ENCODE data around the gene PLXNC1.

DNA sequence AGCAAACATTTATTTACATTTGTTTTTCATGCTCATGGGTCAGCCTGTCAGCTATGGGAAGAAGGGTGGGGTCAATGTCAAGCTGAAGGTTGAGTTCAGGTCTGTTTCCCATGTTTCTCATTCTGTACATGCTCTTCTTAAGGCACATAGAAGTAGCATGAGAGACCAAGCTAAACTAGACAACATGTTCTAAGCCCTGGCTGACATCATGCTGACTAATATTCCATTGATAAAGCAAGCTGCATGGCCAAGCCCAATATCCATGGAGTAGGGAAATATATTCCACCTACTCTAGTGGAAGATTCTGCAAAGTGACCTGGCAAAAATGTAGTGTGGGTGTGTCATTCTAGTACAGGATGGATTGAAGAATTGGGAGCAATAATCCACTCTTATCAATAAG lies 44.1 kb downstream of the PLXNC1 start:
- TF ChIP-seq, protein P1, sequence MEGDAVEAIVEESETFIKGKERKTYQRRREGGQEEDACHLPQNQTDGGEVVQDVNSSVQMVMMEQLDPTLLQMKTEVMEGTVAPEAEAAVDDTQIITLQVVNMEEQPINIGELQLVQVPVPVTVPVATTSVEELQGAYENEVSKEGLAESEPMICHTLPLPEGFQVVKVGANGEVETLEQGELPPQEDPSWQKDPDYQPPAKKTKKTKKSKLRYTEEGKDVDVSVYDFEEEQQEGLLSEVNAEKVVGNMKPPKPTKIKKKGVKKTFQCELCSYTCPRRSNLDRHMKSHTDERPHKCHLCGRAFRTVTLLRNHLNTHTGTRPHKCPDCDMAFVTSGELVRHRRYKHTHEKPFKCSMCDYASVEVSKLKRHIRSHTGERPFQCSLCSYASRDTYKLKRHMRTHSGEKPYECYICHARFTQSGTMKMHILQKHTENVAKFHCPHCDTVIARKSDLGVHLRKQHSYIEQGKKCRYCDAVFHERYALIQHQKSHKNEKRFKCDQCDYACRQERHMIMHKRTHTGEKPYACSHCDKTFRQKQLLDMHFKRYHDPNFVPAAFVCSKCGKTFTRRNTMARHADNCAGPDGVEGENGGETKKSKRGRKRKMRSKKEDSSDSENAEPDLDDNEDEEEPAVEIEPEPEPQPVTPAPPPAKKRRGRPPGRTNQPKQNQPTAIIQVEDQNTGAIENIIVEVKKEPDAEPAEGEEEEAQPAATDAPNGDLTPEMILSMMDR (IDR thresholded peaks at IDR 0.05): no peak
- TF ChIP-seq POLR2AphosphoS5 (IDR thresholded peaks at IDR 0.05): no peak
